ENCODE measurements around the gene ABCF2. TPM values are rescaled to one million over a fixed set of nuclear protein-coding genes. Genes with fewer than 3 reads are reported as not detected.

The ABCF2 gene
- total and polyA plus RNA-seq, 8 donors, result 7.1 to 13.6 (median 11.0) TPM

GRCh38 chr7:151177310-151177709 lies 49.7 kb downstream of the ABCF2 start:
- intact Hi-C loops (cut with DNase I), result no loop called here
- Histone ChIP-seq H3K4me3 (no peak overlapping the region), H3K4me1 (no peaks in the 10 kb centered on the region), H3K27ac (no peak overlapping the region), H3K9me3 (no peaks in the 10 kb centered on the region), H3K36me3 (no peaks in the 10 kb centered on the region), H3K27me3 (peaks cover 0 to 9% (median 3%) of the 10 kb centered on the region in 4 donors)
- FAIRE-seq (no peak), ATAC-seq (no peak), DNase-seq (no peak)
- no peak for TF ChIP-seq CTCF (IDR thresholded peaks at IDR 0.05)
- 77 to 93% methylated on average over 1 of the region's 1 CpG for WGBS, 2 donors

DNA sequence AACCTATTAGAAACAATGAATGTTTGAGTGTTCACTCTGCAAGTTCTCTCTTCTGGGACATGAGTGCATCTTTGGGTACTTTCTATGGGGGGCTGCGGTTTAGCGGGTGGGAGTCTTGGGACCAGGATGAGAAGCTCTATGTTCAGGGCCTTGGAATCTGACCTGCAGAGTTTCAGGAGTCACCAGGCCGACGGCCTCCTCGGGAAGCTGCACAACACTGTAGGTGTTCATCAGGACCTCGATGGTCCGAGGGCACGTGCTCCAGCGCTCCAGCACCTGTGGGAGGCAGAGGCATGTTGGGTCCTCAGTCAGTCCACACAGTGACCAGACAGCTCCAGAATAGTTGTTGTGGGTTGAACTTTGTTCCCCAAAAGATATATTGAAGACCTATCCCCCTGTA lies 50.6 kb downstream of the ABCF2 start:
- H3K27ac ChIP-seq, result no peak overlapping the region
- WGBS, 2 donors, result 69 to 82% methylated on average over 9 of the region's 9 CpGs
- H3K4me3 ChIP-seq, result no peak overlapping the region
- no peaks in the 10 kb centered on the region for H3K36me3 ChIP-seq
- H3K27me3 ChIP-seq, result peaks cover 0 to 9% (median 3%) of the 10 kb centered on the region in 4 donors
- H3K4me1 ChIP-seq, result no peaks in the 10 kb centered on the region
- no peak for ATAC-seq
- no peak for FAIRE-seq
- DNase-seq, result no peak
- H3K9me3 ChIP-seq, result no peaks in the 10 kb centered on the region
- no peak for TF ChIP-seq CTCF (IDR thresholded peaks at IDR 0.05)
- intact Hi-C loops (cut with DNase I), result no loop called here

- intact Hi-C loops (cut with DNase I), result no loop called here
- peaks cover 0 to 9% (median 3%) of the 10 kb centered on the region in 4 donors for H3K27me3 ChIP-seq
- no peaks in the 10 kb centered on the region for H3K9me3 ChIP-seq
- H3K27ac ChIP-seq, result no peak overlapping the region
- no peaks in the 10 kb centered on the region for H3K4me1 ChIP-seq
- WGBS, 2 donors, result 58 to 76% methylated on average over 23 of the region's 23 CpGs
- DNase-seq (no peak), FAIRE-seq (no peak), ATAC-seq (no peak)
- no peaks in the 10 kb centered on the region for H3K36me3 ChIP-seq
- TF ChIP-seq CTCF (IDR thresholded peaks at IDR 0.05), result no peak
- H3K4me3 ChIP-seq, result no peak overlapping the region
These were observed 51.2 kb downstream of the ABCF2 start for GRCh38 chr7:151175793-151176311.

GRCh38 chr7:151175047-151175792 lies 51.8 kb downstream of the ABCF2 start:
- no peak for DNase-seq
- Histone ChIP-seq H3K27me3 (peaks cover 0 to 9% (median 3%) of the 10 kb centered on the region in 4 donors), H3K4me3 (no peak overlapping the region), H3K27ac (no peak overlapping the region), H3K9me3 (no peaks in the 10 kb centered on the region), H3K4me1 (no peaks in the 10 kb centered on the region), H3K36me3 (no peaks in the 10 kb centered on the region)
- ATAC-seq, result no peak
- WGBS, 2 donors, result 72 to 81% methylated on average over 16 of the region's 16 CpGs
- intact Hi-C loops (cut with DNase I), result no loop called here
- no peak for TF ChIP-seq CTCF (IDR thresholded peaks at IDR 0.05)
- FAIRE-seq, result no peak
